ENCODE data around the gene CDK5R2. TPM values are rescaled to one million over a fixed set of nuclear protein-coding genes. Genes with fewer than 3 reads are reported as not detected.

The CDK5R2 gene
- total RNA-seq, 1 experiment from 2014 or later: 1.3 TPM

GRCh38 chr2:218959761-218960308, 369 bp downstream of the CDK5R2 start:
- no peak for DNase-seq (ENCODE audit: low read depth, low spot score)
- ChIA-PET POLR2A (no interaction called here), CTCF (interaction anchor here (0.7 to 1.2 kb wide), 3 partner anchors 20 to 84 kb away, joined by 3 to 5 read pairs (median 4); no protein-coding TSS in a partner anchor)
- no peaks in the 10 kb centered on the region for H3K9me3 ChIP-seq (ENCODE audit: control insufficient read depth, insufficient read depth, low read depth, low read length)
- no peak overlapping the region for H3K27ac ChIP-seq (ENCODE audit: low read length)
- H3K4me3 ChIP-seq (ENCODE audit: low read depth in 2 of 2, low read length in 2 of 2): peak overlapping the region; percentile 62 to 65
- peak; percentile 56 for ATAC-seq
- H3K27me3 ChIP-seq (ENCODE audit: control insufficient read depth, insufficient read depth, low read length): no peaks in the 10 kb centered on the region; the same call in 1 of the 2 replicates
- in situ Hi-C loops (cut with HindIII; ENCODE audit: low pct_unique_long_range_greater_than_20kb, low sequenced_read_pairs) (no loop called here), intact Hi-C loops (cut with micrococcal nuclease; ENCODE audit: unreplicated experiment) (no loop called here)
- TF ChIP-seq REST (IDR thresholded peaks at IDR 0.05; ENCODE audit: insufficient read depth in 1 of 2, low read depth in 2 of 2, low read length in 1 of 2): no peak
- 0 out of 2 replicates have a peak, but pooled peaks cover 4% of the 10 kb centered on the region for H3K4me1 ChIP-seq (ENCODE audit: control insufficient read depth, insufficient read depth, low read length)
- BruUV-seq (replicated peaks): no TSS peak
- H3K36me3 ChIP-seq (ENCODE audit: control insufficient read depth, insufficient read depth, low read length): no peaks in the 10 kb centered on the region

- intact Hi-C loops (cut with micrococcal nuclease; ENCODE audit: unreplicated experiment) (no loop called here), in situ Hi-C loops (cut with HindIII; ENCODE audit: low pct_unique_long_range_greater_than_20kb, low sequenced_read_pairs) (no loop called here)
- 0 out of 2 replicates have a peak, but pooled peaks cover 4% of the 10 kb centered on the region for H3K4me1 ChIP-seq (ENCODE audit: control insufficient read depth, insufficient read depth, low read length)
- H3K36me3 ChIP-seq (ENCODE audit: control insufficient read depth, insufficient read depth, low read length): no peaks in the 10 kb centered on the region
- no peaks in the 10 kb centered on the region for H3K9me3 ChIP-seq (ENCODE audit: control insufficient read depth, insufficient read depth, low read depth, low read length)
- H3K27me3 ChIP-seq (ENCODE audit: control insufficient read depth, insufficient read depth, low read length): no peaks in the 10 kb centered on the region; the same call in 1 of the 2 replicates
- ATAC-seq (peak; percentile 15), DNase-seq (ENCODE audit: low read depth, low spot score) (no peak)
- H3K27ac ChIP-seq (ENCODE audit: low read length): no peak overlapping the region
- TF ChIP-seq POLR2AphosphoS5 (IDR thresholded peaks at IDR 0.05; ENCODE audit: low read depth, low read length) (no peak), CTCF (IDR thresholded peaks at IDR 0.05) (0 out of 2 replicates have a peak, but pooled peaks have one; percentile 16), REST (IDR thresholded peaks at IDR 0.05; ENCODE audit: insufficient read depth in 1 of 2, low read depth in 2 of 2, low read length in 1 of 2) (peak in 1 of 2 experiments; percentile 71; a peak in 1 of 4 replicates)
- peak overlapping the region; percentile 42 to 62 for H3K4me3 ChIP-seq (ENCODE audit: low read depth in 2 of 2, low read length in 2 of 2)
- ChIA-PET CTCF (no interaction called here), POLR2A (interaction anchor here (0.5 kb wide), 1 partner anchor 8 kb away, joined by 4 read pairs; no protein-coding TSS in a partner anchor)
- no TSS peak for BruUV-seq (replicated peaks)
These were observed 1.1 kb downstream of the CDK5R2 start for GRCh38 chr2:218960309-218961165.

Data from Panc1 (cell line).